ENCODE data around the gene LRP4. TPM values are rescaled to one million over a fixed set of nuclear protein-coding genes. Genes with fewer than 3 reads are reported as not detected.

The LRP4 gene
- polyA plus RNA-seq, 1 experiment: 1.3 TPM

DNA sequence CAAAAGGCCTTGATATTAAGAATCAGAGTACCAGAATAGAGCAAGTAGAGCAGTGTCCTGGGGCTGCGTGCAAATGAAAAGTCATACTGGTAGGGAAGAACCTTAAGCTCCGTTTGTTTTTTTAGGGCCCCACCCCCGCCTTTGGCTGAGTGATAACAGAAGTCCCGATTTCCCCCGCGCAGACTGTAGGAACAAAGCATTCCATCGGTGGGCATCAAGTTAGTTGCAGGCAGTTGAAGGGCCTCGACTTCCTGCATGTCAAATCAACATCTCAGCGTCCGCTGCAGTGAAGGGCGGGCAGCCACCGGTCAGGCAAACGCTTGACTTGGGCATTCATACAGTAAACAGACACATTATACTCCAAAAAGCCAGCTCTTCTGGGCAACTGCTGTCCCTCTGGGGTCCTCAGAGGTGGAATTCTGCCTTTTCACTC lies 11.7 kb downstream of the LRP4 start:
- Histone ChIP-seq H3K27me3 (ENCODE audit: control insufficient read depth, insufficient read depth, low read length) (no peaks in the 10 kb centered on the region), H3K36me3 (ENCODE audit: control insufficient read depth, insufficient read depth, low read length) (no peaks in the 10 kb centered on the region), H3K4me3 (ENCODE audit: low read depth, low read length) (no peak overlapping the region)
- TF ChIP-seq, protein P1, sequence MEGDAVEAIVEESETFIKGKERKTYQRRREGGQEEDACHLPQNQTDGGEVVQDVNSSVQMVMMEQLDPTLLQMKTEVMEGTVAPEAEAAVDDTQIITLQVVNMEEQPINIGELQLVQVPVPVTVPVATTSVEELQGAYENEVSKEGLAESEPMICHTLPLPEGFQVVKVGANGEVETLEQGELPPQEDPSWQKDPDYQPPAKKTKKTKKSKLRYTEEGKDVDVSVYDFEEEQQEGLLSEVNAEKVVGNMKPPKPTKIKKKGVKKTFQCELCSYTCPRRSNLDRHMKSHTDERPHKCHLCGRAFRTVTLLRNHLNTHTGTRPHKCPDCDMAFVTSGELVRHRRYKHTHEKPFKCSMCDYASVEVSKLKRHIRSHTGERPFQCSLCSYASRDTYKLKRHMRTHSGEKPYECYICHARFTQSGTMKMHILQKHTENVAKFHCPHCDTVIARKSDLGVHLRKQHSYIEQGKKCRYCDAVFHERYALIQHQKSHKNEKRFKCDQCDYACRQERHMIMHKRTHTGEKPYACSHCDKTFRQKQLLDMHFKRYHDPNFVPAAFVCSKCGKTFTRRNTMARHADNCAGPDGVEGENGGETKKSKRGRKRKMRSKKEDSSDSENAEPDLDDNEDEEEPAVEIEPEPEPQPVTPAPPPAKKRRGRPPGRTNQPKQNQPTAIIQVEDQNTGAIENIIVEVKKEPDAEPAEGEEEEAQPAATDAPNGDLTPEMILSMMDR (IDR thresholded peaks at IDR 0.05; ENCODE audit: insufficient read depth, low read depth, low read length): no peak
- ChIA-PET POLR2A (no interaction called here), CTCF (interaction anchor here (1.2 to 3.8 kb wide), 4 partner anchors 8 to 255 kb away, joined by 3 to 15 read pairs (median 3); no protein-coding TSS in a partner anchor)
- no peak for DNase-seq (ENCODE audit: low read depth)

- ChIA-PET CTCF (interaction anchor here (0.6 to 3.8 kb wide), 6 partner anchors 9 to 257 kb away, joined by 3 to 15 read pairs (median 3); no protein-coding TSS in a partner anchor), POLR2A (no interaction called here)
- TF ChIP-seq, protein P1 (IDR thresholded peaks at IDR 0.05; ENCODE audit: insufficient read depth, low read depth, low read length): no peak
- no peak overlapping the region for H3K4me3 ChIP-seq (ENCODE audit: low read depth, low read length)
- no peak for DNase-seq (ENCODE audit: low read depth)
- no peaks in the 10 kb centered on the region for H3K27me3 ChIP-seq (ENCODE audit: control insufficient read depth, insufficient read depth, low read length)
- H3K36me3 ChIP-seq (ENCODE audit: control insufficient read depth, insufficient read depth, low read length): no peaks in the 10 kb centered on the region
Observed at GRCh38 chr11:46905806-46906205, 12.5 kb downstream of the LRP4 start.

DNA sequence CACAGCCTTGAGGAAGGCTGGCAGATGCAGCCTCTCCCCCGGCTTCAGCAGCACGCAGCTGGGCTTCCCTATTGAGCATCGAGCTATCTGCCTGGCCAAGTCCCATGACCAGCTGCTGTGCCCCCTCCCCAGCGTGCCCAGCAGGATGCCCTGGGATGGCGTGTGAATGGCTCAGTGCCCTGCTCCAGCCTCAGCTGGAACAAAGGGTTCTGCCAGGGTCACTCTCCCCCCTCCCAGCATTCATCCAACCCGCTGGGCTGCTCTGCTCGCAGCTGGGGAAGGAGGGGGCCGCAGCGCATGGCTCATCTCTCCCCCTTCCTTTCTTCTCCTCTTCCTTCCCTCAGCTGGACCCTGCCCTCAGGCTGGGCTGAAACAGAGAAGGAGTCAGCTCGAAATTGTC lies 14.5 kb downstream of the LRP4 start:
- H3K27me3 ChIP-seq (ENCODE audit: control insufficient read depth, insufficient read depth, low read length): no peaks in the 10 kb centered on the region
- CTCF ChIA-PET: interaction anchor here (0.9 to 1.5 kb wide), 6 partner anchors 9 to 259 kb away, joined by 3 to 5 read pairs (median 4); no protein-coding TSS in a partner anchor
- POLR2A ChIA-PET: no interaction called here
- DNase-seq (ENCODE audit: low read depth): no peak
- no peaks in the 10 kb centered on the region; the same call in none of the 2 replicates for H3K36me3 ChIP-seq (ENCODE audit: control insufficient read depth, insufficient read depth, low read length)
- TF ChIP-seq, protein P1 (IDR thresholded peaks at IDR 0.05; ENCODE audit: insufficient read depth, low read depth, low read length): no peak
- no peak overlapping the region for H3K4me3 ChIP-seq (ENCODE audit: low read depth, low read length)

- H3K27me3 ChIP-seq (ENCODE audit: control insufficient read depth, insufficient read depth, low read length): no peaks in the 10 kb centered on the region
- CTCF ChIA-PET: interaction anchor here (0.6 to 1.5 kb wide), 2 partner anchors 221 to 250 kb away, joined by 3 to 5 read pairs; no protein-coding TSS in a partner anchor
- no peaks in the 10 kb centered on the region; the same call in none of the 2 replicates for H3K36me3 ChIP-seq (ENCODE audit: control insufficient read depth, insufficient read depth, low read length)
- POLR2A ChIA-PET: no interaction called here
- no peak for DNase-seq (ENCODE audit: low read depth)
- no peak overlapping the region for H3K4me3 ChIP-seq (ENCODE audit: low read depth, low read length)
- TF ChIP-seq, protein P1 (IDR thresholded peaks at IDR 0.05; ENCODE audit: insufficient read depth, low read depth, low read length): no peak
Observed at GRCh38 chr11:46902694-46903093, 15.7 kb downstream of the LRP4 start.

DNA sequence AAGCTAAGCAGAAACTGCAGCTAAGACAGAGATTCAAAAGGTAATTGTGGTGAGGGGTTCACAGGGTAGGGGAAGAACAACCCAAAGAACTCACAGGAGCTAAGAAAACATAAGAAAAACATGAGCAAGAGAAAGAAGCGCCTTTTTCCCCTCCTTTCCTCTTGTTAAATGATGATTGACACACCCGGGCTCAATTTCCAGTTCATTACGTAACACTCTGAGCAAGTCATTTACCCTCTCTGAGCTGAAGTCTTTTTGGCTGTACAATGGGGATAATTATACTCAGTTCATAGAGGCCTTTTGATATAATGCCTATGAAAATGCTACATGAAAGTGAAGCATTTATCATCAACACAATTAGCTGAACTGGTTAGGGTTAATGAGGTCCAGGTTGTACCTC lies 17.2 kb downstream of the LRP4 start:
- POLR2A ChIA-PET: no interaction called here
- no peak for DNase-seq (ENCODE audit: low read depth)
- Histone ChIP-seq H3K27me3 (ENCODE audit: control insufficient read depth, insufficient read depth, low read length) (no peaks in the 10 kb centered on the region), H3K4me3 (ENCODE audit: low read depth, low read length) (no peak overlapping the region), H3K36me3 (ENCODE audit: control insufficient read depth, insufficient read depth, low read length) (no peaks in the 10 kb centered on the region; the same call in none of the 2 replicates)
- CTCF ChIA-PET: interaction anchor here (0.6 to 1.6 kb wide), 4 partner anchors 9 to 252 kb away, joined by 3 to 6 read pairs (median 3); no protein-coding TSS in a partner anchor
- TF ChIP-seq, protein P1 (IDR thresholded peaks at IDR 0.05; ENCODE audit: insufficient read depth, low read depth, low read length): no peak
